GM12892 (cell line): ENCODE measurements around the gene RPP25L.

ENCODE experiments used
- POLR2A ChIP-seq: IDR thresholded peaks from 2 replicates; pipeline ENCODE4 v1.6.1; 2011; ENCODE audit warnings: low read depth, low read length, control low read depth
- POLR2AphosphoS5 ChIP-seq: IDR thresholded peaks from 2 replicates; pipeline ENCODE4 v1.6.1; 2011; ENCODE audit warnings: low read depth, low read length, control low read depth

DNA sequence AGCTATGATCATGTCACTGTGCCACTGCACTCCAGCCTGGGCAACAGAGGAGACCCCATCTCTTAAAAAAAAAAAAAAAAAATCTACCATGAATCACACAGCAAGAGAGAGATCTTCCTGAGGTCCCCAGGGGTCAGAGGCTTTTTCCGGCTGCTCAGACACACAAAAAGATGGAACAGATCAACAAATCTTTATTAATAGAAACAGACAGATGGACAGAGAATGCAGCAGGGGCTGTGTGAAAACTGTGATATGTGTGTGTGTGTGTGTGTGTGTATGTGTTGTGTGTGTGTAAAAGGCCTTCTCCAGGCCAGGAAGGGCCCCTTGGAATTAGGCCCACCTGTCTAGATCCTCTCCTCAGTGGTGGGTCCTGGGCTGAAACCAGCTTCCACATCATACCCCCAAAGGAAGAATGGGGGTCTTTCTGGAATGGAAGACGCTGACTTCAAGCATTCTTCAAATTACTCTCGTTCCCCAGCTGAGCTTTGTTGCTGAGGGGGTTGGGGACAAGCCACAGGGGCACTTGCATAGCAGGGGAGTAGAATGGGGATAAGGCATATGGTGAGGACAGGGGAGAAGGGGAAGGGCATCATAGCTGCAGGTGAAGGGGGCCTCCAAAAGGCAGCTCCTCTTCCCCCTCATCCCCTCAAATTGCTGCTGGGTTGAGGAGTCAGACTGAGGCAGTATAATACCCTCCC, 22.8 kb upstream of the RPP25L start:
- TF ChIP-seq POLR2A (no peak), POLR2AphosphoS5 (no peak)
